ENCODE measurements around the gene STAG1.

DNA sequence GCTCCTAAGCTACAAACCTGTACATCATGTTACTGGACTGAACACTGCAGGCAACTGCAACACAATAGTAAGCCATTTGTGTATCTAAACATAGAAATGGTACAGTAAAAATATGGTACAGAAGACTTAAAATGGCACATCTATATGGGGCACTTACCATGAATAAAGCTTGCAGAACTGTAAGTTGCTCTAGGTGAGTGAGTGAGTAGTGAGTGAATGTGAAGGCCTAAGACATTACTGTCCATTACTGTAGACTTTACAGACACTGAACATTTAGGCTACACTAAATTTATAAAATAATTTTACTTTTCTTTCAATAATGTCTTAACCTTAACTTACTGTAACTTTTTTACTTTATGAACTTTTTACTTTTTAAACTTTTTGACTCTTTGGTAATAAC, 76.2 kb downstream of the STAG1 start:
- TF ChIP-seq, protein P1, sequence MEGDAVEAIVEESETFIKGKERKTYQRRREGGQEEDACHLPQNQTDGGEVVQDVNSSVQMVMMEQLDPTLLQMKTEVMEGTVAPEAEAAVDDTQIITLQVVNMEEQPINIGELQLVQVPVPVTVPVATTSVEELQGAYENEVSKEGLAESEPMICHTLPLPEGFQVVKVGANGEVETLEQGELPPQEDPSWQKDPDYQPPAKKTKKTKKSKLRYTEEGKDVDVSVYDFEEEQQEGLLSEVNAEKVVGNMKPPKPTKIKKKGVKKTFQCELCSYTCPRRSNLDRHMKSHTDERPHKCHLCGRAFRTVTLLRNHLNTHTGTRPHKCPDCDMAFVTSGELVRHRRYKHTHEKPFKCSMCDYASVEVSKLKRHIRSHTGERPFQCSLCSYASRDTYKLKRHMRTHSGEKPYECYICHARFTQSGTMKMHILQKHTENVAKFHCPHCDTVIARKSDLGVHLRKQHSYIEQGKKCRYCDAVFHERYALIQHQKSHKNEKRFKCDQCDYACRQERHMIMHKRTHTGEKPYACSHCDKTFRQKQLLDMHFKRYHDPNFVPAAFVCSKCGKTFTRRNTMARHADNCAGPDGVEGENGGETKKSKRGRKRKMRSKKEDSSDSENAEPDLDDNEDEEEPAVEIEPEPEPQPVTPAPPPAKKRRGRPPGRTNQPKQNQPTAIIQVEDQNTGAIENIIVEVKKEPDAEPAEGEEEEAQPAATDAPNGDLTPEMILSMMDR (conservative IDR thresholded peaks at IDR 0.05; ENCODE audit: low read length): no peak
- no peak for TF ChIP-seq EZH2phosphoT487 (IDR thresholded peaks at IDR 0.05; ENCODE audit: borderline replicate concordance)

All from Loucy (cell line).